Smooth muscle cell of trachea (primary cell): Measurements from ENCODE around the gene CFAP410. TPM values are rescaled to one million over a fixed set of nuclear protein-coding genes. Genes with fewer than 3 reads are reported as not detected.

Source experiments
- total RNA-seq: library from RNA; depleted of rRNA; stranded (reverse); fragments of >200 nt; gene quantifications from 2 replicates; pipeline ENCODE4 v1.2.1, GENCODE V29; 2014

Gene CFAP410
- total RNA-seq: 12.6 and 12.8 TPM in 2 replicates

DNA sequence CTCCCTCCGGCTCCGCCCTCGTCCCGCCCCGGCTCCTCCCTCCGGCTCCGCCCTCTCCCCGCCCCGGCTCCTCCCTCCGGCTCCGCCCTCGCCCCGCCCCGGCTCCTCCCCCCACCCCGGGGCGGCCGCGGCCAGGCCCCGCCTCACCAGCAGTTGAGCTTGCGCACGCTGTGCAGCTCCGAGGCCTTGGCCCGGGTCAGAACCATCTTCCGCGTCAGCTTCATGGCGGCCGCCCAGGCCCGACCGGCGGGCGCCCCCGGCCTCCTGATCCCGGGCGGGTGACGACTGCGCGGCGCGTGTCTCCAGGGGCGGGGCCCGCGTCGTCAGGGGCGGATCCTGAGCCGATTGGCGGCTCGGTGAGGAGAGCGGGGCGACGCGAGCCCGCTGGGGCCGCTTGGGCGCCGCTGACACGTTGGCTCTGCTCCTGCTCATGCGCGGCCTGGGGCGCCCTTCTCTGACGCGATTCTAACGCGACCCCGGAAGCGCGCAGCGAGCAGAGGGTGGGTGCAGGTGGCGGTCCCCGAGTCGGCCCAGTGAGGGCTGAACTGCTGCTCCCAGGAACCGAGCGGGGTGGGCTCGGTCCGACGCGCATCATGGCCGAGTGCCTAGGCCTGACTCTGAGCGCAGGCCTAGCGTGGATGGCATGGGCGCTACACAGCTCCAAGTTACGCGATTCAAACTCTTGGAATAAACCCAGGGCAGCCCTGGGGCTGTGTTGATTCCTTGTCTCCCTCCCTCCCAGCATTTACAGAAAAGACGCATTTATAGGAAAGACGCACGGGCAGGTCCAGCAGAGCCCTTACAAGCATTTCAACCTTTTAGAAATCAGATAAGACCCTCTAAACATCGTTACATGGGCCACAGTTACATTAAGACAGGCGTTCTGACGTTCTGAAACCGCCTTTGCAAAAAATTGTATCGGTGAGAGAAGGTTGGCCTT, at the start of gene CFAP410:
CFAP410 (minus strand) TSS at position 420 of the 940 bp plus-strand sequence; CDS start at position 224, 196 bp downstream.

DNA sequence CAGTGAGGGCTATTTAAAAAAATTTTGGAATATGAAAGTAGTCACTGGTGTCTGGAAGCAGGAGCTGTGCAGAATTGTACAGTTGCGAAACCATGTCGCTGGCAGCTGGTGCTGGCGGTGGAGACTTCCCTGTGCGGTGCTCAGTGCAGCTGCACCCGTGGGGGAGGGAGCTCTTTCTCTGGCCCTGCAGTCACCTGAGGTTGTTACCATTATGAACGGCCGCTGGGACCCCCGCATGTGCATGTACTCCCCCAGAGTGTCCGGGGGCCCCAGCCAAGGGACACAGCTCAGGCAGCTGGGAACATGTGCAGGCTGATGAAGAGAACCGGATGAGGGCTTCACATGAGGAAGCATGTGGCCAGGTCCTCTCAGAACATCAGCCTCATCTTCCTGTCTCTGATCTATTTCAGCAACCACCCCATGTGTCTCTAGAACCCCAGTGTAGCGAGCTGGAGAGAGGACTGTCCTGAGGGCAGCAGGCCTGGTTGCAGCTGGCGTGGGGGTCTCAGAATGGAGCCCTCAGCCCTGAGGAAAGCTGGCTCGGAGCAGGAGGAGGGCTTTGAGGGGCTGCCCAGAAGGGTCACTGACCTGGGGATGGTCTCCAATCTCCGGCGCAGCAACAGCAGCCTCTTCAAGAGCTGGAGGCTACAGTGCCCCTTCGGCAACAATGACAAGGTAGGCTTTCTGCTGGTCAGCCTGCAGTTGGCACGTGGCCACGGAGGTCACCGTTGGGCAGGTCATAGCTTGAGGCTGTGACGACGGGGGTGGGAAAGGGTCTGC, 14.2 kb upstream of the CFAP410 start, which contains the start of gene TRPM2:
TRPM2 (plus strand) TSS at position 431 of the 780 bp plus-strand sequence; CDS start at position 511, 80 bp downstream.

DNA sequence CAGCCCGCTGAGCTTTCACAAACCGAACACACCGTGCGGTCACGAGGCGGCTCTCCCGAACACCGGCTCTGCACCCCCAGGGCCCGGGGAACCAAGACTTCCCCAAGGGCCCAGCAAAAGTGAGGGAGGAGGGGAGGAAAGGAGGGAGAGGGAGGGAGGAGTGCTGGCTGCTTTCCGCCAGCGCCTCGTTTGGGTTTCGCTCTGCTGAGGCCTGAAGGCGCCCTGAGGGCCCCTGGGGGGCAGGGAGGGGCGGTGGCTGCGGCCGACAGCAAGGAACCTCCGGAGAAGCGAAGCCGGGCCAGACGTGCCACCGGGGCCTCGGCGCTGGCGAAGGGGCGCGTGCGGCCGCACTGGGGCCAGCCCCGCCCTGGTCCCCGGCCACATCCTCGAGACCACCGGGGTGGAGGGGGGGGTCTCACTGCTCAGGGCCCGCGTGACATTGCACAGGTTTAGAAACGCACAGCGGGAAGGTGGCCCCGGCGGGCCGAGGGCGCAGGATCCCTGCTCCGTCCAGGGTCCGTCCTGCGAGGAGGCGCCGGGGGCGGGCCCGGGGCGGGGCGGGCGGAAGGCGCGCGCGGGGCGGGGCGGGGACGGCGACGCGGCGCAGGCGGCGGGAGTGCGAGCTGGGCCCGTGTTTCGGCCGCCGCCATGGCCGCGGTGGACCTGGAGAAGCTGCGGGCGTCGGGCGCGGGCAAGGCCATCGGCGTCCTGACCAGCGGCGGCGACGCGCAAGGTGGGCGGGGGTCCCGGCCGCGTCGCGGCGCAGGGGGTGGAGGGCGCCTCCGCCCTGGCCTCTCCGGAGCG, 39.5 kb downstream of the CFAP410 start, which contains the start of gene PFKL:
PFKL (plus strand) TSS at position 596 of the 804 bp plus-strand sequence; CDS start at position 649, 53 bp downstream.

DNA sequence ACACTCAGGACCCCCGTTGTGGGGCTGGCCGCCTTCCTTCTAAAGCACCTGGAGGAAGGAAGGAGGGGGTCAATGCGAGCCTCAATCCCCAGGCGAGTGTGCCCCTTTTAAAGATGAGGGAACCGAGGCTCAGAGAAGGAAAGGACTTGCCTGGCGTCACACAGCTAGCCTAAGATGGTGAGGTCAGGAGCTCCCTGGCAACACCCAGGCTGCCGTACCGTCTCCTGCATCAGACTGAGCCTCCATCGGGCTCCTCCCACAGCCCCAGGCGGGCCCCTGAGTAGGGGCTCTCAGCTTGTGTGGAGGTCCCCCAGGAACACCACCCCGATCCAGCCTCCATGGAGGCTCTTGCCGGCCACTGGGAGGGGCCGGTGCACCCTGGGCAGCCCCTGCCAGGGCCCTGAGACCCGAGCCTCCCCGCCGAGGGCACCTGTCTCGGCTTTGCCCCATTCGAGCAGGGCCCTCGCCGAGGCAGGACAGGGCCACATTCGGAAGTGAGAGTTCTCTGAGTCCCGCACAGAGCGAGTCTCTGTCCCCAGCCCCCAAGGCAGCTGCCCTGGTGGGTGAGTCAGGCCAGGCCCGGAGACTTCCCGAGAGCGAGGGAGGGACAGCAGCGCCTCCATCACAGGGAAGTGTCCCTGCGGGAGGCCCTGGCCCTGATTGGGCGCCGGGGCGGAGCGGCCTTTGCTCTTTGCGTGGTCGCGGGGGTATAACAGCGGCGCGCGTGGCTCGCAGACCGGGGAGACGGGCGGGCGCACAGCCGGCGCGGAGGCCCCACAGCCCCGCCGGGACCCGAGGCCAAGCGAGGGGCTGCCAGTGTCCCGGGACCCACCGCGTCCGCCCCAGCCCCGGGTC, 53.8 kb downstream of the CFAP410 start, which contains the start of gene AIRE:
AIRE (plus strand) TSS at position 739 of the 855 bp plus-strand sequence. CDS start 131 bp downstream, outside the sequence.

Other genes with a start within 250 kb of the CFAP410 start
- 6.5 and 14.5 TPM in 2 replicates for gene PWP2, start 232.0 kb downstream of the CFAP410 start, total RNA-seq
- gene GATD3, start 205.7 kb downstream of the CFAP410 start, total RNA-seq: 15.7 and 42.5 TPM in 2 replicates
- gene ICOSLG, start 98.4 kb downstream of the CFAP410 start, total RNA-seq: under 0.01 and 0.17 TPM in 2 replicates
- not detected in 2 replicates for gene DNMT3L, start 77.5 kb downstream of the CFAP410 start, total RNA-seq
- under 0.01 TPM in 1 of 2 replicates, not detected in the other for gene AIRE, start 53.5 kb downstream of the CFAP410 start, total RNA-seq
- gene PFKL, start 39.3 kb downstream of the CFAP410 start, total RNA-seq: 225 and 289 TPM in 2 replicates
- under 0.01 TPM in 1 of 2 replicates, not detected in the other for gene TRPM2, start 14.2 kb upstream of the CFAP410 start, total RNA-seq
- 0.44 and 0.66 TPM in 2 replicates for gene LRRC3, start 116.1 kb upstream of the CFAP410 start, total RNA-seq
- gene KRTAP10-1, start 200.8 kb upstream of the CFAP410 start, total RNA-seq: not detected in 2 replicates
- gene KRTAP10-2, start 212.1 kb upstream of the CFAP410 start, total RNA-seq: not detected in 2 replicates
- not detected in 2 replicates for gene KRTAP10-3, start 219.4 kb upstream of the CFAP410 start, total RNA-seq
- not detected in 2 replicates for gene KRTAP10-4, start 234.3 kb upstream of the CFAP410 start, total RNA-seq
- not detected in 2 replicates for gene KRTAP10-5, start 241.2 kb upstream of the CFAP410 start, total RNA-seq